Tibial artery (tissue), 4 donors: Measurements from ENCODE around the gene TMEM222.
A peak's percentile ranks its signal among the peaks of the same experiment; 100 is the strongest.

Experiments used
- DNase-seq, 2 donors: peaks; one replicate each; pipeline ENCODE4 v3.0.0-alpha.2; 2019
- H3K27ac ChIP-seq, 2 donors: fragments of 200-600 bp; sonication (generic) in 1 of 2; 1 replicate in 1 of 2; 2 replicates in 1 of 2; pipeline ENCODE4 v1.5.1; 2018 to 2019; ENCODE audit warnings: mild to moderate bottlenecking in 1 of 2
- H3K27me3 ChIP-seq, 2 donors: fragments of 200-600 bp; sonication (generic) in 1 of 2; one replicate each; pipeline versions ENCODE4 v1.5.1 to v1.6.0; 2016 to 2019
- H3K36me3 ChIP-seq, 3 donors: fragments of 200-600 bp; sonication (generic) in 2 of 3; one replicate each; pipeline ENCODE4 v1.5.1; 2016 to 2019; ENCODE audit warnings: mild to moderate bottlenecking in 2 of 3
- H3K4me1 ChIP-seq, 4 donors: fragments of 200-600 bp; sonication (generic) in 2 of 4; 1 replicate in 3 of 4; 2 replicates in 1 of 4; pipeline ENCODE4 v1.5.1; 2016 to 2019
- H3K4me3 ChIP-seq, 2 donors: fragments of 200-600 bp; sonication (generic) in 1 of 2; 1 replicate in 1 of 2; 2 replicates in 1 of 2; pipeline ENCODE4 v1.5.1; 2018 to 2019; ENCODE audit warnings: mild to moderate bottlenecking in 2 of 2
- H3K9me3 ChIP-seq, 3 donors: fragments of 200-600 bp; sonication (generic) in 1 of 3; one replicate each; pipeline ENCODE4 v1.5.1; 2016 to 2019
- intact Hi-C: fragments of 100-400 bp; cut with DNase I; formaldehyde crosslinking; loops from one replicate; pipeline ENCODE4 v1.15.0; 2023; ENCODE audit warnings: low total_unique reads
- TF ChIP-seq, protein P1 (sequence below), 2 experiments: fragments of 200-600 bp in 1 of 2; fragments of 450-650 bp in 1 of 2; IDR thresholded peaks; one replicate each; pipeline ENCODE4 v1.5.1; 2017 to 2019; ENCODE audit warnings: antibody characterized with exemption in 2 of 2, mild to moderate bottlenecking in 1 of 2, moderate library complexity in 1 of 2

The TMEM222 gene

DNA sequence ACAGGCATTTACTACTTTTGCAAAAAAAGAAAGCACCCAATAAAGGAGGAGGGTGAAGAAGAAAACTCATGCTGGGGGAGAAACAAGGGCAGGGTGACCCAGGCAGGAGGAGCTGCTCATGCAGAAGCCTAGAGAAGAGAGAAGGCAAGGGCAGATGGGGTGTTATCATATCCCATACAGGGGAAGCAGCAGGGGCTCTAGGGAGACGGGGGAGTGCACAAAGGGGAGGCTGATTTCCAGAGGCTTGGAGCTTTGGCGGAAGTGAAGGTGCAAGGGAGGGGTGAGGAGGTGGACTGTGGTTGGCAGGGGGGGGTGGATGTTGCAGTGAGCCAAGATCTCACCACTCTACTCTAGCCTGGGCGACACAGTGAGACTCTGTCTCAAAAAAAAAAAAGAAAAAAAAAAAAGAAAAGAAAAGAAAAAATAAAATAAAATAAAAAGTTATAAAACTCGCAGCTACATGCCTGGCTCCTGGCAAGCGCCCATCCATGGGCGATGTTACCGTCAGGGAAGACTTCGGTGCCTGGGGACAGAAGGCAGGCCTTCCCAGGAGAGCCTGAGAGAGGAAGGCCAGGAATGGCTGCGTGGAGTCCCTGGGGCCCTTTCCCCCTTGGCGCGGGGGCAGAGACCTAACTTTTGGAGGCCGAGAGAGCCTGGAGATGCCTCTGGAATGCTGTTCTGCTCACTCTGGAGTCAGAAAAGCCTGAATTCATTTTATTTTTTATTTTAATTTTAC is 56.0 kb downstream of the TMEM222 start:
- Histone ChIP-seq H3K4me1 (peaks cover 0 to 36% (median under 1%) of the 10 kb centered on the region in 4 donors), H3K27me3 (peaks cover 0 to 7% of the 10 kb centered on the region in 2 donors), H3K27ac (peak overlapping the region in 1 of 2 donors; percentile 27), H3K36me3 (no peaks in the 10 kb centered on the region), H3K4me3 (no peak overlapping the region), H3K9me3 (no peaks in the 10 kb centered on the region)
- DNase-seq = no peak
- TF ChIP-seq, protein P1, sequence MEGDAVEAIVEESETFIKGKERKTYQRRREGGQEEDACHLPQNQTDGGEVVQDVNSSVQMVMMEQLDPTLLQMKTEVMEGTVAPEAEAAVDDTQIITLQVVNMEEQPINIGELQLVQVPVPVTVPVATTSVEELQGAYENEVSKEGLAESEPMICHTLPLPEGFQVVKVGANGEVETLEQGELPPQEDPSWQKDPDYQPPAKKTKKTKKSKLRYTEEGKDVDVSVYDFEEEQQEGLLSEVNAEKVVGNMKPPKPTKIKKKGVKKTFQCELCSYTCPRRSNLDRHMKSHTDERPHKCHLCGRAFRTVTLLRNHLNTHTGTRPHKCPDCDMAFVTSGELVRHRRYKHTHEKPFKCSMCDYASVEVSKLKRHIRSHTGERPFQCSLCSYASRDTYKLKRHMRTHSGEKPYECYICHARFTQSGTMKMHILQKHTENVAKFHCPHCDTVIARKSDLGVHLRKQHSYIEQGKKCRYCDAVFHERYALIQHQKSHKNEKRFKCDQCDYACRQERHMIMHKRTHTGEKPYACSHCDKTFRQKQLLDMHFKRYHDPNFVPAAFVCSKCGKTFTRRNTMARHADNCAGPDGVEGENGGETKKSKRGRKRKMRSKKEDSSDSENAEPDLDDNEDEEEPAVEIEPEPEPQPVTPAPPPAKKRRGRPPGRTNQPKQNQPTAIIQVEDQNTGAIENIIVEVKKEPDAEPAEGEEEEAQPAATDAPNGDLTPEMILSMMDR (IDR thresholded peaks at IDR 0.05) = no peak
- intact Hi-C loops = no loop called here

DNA sequence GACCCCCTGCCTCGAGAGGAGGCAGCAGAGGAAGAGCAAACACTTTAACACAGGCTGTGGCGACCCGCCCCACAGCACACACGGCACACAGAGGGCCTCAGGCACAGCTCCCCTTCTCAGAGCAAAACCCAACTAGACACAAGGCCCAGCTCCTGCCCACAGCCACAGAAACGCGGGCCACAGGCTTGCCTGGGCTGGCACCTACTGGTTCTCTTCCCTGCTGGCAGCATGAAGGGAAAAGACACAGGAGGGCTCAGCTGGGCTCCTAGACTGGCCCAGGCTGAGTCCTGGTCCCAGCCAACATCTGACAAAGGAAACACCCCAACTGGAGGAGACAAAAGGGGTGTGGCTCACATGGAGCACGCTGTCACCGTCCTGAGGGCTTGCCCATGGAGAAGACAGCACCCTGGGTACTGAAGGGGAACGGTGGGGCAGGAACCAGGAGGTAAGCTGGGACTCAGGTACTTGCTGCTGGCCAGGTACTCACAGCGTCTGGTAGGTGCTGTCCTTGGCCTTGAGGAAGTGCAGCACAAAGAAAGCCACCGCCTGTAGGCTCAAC is 57.7 kb downstream of the TMEM222 start:
- H3K27ac ChIP-seq = no peak overlapping the region
- peaks cover 0 to 35% (median 2%) of the 10 kb centered on the region in 4 donors for H3K4me1 ChIP-seq
- no peak overlapping the region for H3K4me3 ChIP-seq
- no peaks in the 10 kb centered on the region for H3K36me3 ChIP-seq
- intact Hi-C loops = loop anchor here (10.0 kb wide), 1 partner anchor 275 kb away; no protein-coding TSS in a partner anchor
- TF ChIP-seq, protein P1 (IDR thresholded peaks at IDR 0.05) = no peak
- no peak for DNase-seq
- H3K9me3 ChIP-seq = no peaks in the 10 kb centered on the region
- peaks cover 0 to 16% of the 10 kb centered on the region in 2 donors for H3K27me3 ChIP-seq

DNA sequence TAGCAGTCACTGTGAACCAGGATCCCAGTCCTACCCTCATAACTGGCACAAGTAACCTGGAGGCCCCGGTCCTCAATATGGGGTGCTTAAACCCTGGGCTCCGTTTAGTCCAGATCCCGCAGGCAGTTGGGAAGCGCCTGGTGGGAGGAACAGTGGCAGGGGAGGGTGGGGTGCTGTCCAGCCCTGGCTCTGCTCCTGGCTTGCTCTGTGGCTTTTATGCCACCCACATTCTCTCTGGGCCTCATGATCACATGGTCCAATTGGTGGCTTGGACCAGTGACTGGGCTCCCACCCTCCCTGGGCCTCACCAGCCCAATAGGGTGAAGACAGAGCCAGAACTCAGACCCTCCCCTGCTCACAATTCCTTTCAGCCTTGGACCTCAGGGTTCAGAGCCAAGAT is 58.3 kb downstream of the TMEM222 start:
- no peaks in the 10 kb centered on the region for H3K36me3 ChIP-seq
- no peak overlapping the region for H3K27ac ChIP-seq
- H3K9me3 ChIP-seq = no peaks in the 10 kb centered on the region
- peaks cover 0 to 35% (median 2%) of the 10 kb centered on the region in 4 donors for H3K4me1 ChIP-seq
- DNase-seq = no peak
- H3K27me3 ChIP-seq = peaks cover 0 to 16% of the 10 kb centered on the region in 2 donors
- TF ChIP-seq, protein P1 (IDR thresholded peaks at IDR 0.05) = no peak
- intact Hi-C loops = loop anchor here (10.0 kb wide), 1 partner anchor 275 kb away; no protein-coding TSS in a partner anchor
- H3K4me3 ChIP-seq = no peak overlapping the region

DNA sequence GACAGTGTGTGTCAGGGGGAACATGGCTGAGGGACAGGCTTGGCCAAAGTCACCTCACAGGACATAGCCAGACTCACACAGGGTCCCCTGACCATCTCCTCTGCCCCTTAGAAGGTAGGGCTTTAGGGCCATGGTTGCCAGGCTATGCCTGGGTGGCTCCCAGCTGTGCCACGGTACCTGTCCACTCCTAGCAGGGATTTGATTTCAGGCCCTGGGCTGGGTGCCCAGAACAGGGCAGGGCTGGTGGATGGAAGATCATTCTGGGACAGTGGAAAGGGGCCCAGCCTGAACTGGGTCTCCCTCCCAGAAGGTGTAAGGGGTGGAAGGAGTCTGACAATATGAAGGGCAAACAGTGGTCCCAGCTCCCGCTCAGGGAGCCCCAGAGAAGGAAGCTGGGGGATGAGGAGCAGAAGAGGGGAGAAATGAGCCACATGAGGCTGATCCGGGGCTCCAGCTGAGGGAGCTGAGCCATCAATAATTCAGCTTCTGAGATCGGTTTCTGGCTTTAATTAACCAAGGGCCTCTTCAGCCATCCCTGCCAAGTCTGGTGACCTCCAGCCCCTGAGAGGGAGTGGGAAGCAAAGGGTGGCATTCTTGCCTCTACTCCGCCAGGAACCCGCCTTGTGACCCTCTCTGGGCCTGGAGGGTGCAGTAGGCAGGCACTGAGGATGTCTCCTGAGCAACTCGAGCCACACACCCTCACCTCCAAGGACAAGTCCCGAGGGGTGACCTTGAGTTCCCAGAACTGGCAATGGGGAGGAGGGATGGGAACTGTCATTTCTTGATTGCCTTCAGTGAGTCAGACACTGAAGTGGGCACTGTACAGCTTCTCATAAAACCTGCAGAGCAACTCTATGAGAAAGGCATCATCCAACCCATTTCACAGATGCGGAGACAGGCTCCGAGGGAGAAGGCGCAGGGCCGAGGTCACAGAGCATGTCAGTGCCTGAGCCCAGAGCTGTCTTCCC is 59.1 kb downstream of the TMEM222 start:
- no peak for DNase-seq
- intact Hi-C loops = loop anchor here (10.0 kb wide), 1 partner anchor 276 kb away; no protein-coding TSS in a partner anchor
- peaks cover 0 to 16% of the 10 kb centered on the region in 2 donors for H3K27me3 ChIP-seq
- H3K4me1 ChIP-seq = peaks cover 0 to 35% (median 2%) of the 10 kb centered on the region in 4 donors
- H3K36me3 ChIP-seq = no peaks in the 10 kb centered on the region
- H3K9me3 ChIP-seq = no peaks in the 10 kb centered on the region
- H3K27ac ChIP-seq = no peak overlapping the region
- TF ChIP-seq, protein P1 (IDR thresholded peaks at IDR 0.05) = no peak
- H3K4me3 ChIP-seq = no peak overlapping the region
